Fibroblast of skin of abdomen (primary cell): Measurements from ENCODE around the gene MCTP1.

Experiments
- DNase-seq: peaks from one replicate; pipeline ENCODE4 v3.0.0-alpha.2; 2013

Gene MCTP1

GRCh38 chr5:95070866-95071265, 214.0 kb downstream of the MCTP1 start:
- no peak for DNase-seq

GRCh38 chr5:95070453-95070852, 214.4 kb downstream of the MCTP1 start:
- no peak for DNase-seq

GRCh38 chr5:95069948-95070347, 214.9 kb downstream of the MCTP1 start:
- no peak for DNase-seq

- no peak for DNase-seq
Measured at GRCh38 chr5:95069021-95069420, 215.9 kb downstream of the MCTP1 start.

GRCh38 chr5:95068289-95068910, 216.5 kb downstream of the MCTP1 start:
- DNase-seq, result no peak

- DNase-seq, result no peak
Measured at GRCh38 chr5:95066048-95066447, 218.8 kb downstream of the MCTP1 start.

- DNase-seq, result no peak
Measured at GRCh38 chr5:95063492-95063891, 221.4 kb downstream of the MCTP1 start.

GRCh38 chr5:95060098-95060497, 224.8 kb downstream of the MCTP1 start:
- DNase-seq, result no peak

- DNase-seq, result no peak
Measured at GRCh38 chr5:95059636-95060035, 225.3 kb downstream of the MCTP1 start.

- no peak for DNase-seq
Measured at GRCh38 chr5:95057615-95058014, 227.3 kb downstream of the MCTP1 start.

- DNase-seq, result no peak
Measured at GRCh38 chr5:95053253-95053652, 231.6 kb downstream of the MCTP1 start.

GRCh38 chr5:95050708-95051107, 234.2 kb downstream of the MCTP1 start:
- no peak for DNase-seq

GRCh38 chr5:95048628-95049027, 236.3 kb downstream of the MCTP1 start:
- no peak for DNase-seq

- DNase-seq, result no peak
Measured at GRCh38 chr5:95045181-95045965, 239.5 kb downstream of the MCTP1 start.

GRCh38 chr5:95044096-95044495, 240.8 kb downstream of the MCTP1 start:
- no peak for DNase-seq

- DNase-seq, result no peak
Measured at GRCh38 chr5:95043648-95044047, 241.2 kb downstream of the MCTP1 start.

- DNase-seq, result no peak
Measured at GRCh38 chr5:95043234-95043633, 241.7 kb downstream of the MCTP1 start.

- no peak for DNase-seq
Measured at GRCh38 chr5:95042037-95042436, 242.9 kb downstream of the MCTP1 start.

GRCh38 chr5:95035891-95036685, 248.8 kb downstream of the MCTP1 start:
- no peak for DNase-seq

GRCh38 chr5:95032801-95033200, 252.1 kb downstream of the MCTP1 start:
- no peak for DNase-seq

GRCh38 chr5:95029569-95030366, 255.1 kb downstream of the MCTP1 start:
- no peak for DNase-seq

- no peak for DNase-seq
Measured at GRCh38 chr5:95027775-95028174, 257.1 kb downstream of the MCTP1 start.
